ENCODE measurements around the gene PIK3R3.

Gene PIK3R3

GRCh38 chr1:46132529-46133180 is at the start of gene PIK3R3:
Gene PIK3R3 (minus strand): TSS chr1:46132629. CDS start chr1:46131952, 677 bp downstream.
- DNase-seq (ENCODE audit: low read depth): peak; percentile 99

GRCh38 chr1:46181343-46182260 is 49.2 kb upstream of the PIK3R3 start:
- peak; percentile 80 for DNase-seq (ENCODE audit: low read depth)

- DNase-seq (ENCODE audit: low read depth): no peak
These were observed 47.7 kb upstream of the PIK3R3 start for GRCh38 chr1:46180082-46180616.

- DNase-seq (ENCODE audit: low read depth): peak; percentile 89
These were observed 47.0 kb upstream of the PIK3R3 start for GRCh38 chr1:46179138-46180081.

DNA sequence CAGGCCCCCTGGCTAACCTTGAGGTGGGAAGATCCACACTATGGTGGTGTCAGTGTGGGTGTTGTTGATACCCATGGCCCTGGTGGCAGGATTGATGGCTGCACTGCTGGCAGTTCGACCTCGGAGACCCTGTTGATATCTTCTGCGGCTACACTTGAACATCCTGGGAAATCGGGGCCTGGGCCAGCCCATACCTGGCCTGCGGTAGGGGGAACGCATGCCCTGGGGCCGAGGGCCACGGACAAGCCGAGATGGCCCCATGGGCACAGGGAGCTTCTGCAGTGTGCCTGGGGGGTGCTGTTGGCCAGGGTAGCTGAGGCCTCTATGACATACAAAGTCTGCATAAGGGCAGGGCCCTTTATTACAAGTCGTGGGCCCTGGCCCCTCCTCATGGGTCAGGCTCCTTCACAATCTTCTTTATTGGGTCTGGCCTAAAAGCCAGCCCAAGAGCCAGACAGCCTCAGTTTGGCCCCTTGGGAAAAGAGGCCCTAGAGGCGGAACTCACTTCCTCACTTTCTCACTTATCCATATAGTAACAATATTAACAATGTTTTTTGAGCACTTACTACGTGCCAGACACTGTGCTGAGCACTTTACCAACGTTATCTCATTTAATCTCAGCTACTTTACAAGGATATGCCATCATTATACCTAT is 43.9 kb upstream of the PIK3R3 start, which contains the start of gene P3R3URF:
P3R3URF (minus strand) TSS at position 278 of the 655 bp plus-strand sequence; CDS start at position 261, 17 bp downstream.
- no peak for DNase-seq (ENCODE audit: low read depth)

- DNase-seq (ENCODE audit: low read depth): no peak
These were observed 42.8 kb upstream of the PIK3R3 start for GRCh38 chr1:46175243-46175642.

DNA sequence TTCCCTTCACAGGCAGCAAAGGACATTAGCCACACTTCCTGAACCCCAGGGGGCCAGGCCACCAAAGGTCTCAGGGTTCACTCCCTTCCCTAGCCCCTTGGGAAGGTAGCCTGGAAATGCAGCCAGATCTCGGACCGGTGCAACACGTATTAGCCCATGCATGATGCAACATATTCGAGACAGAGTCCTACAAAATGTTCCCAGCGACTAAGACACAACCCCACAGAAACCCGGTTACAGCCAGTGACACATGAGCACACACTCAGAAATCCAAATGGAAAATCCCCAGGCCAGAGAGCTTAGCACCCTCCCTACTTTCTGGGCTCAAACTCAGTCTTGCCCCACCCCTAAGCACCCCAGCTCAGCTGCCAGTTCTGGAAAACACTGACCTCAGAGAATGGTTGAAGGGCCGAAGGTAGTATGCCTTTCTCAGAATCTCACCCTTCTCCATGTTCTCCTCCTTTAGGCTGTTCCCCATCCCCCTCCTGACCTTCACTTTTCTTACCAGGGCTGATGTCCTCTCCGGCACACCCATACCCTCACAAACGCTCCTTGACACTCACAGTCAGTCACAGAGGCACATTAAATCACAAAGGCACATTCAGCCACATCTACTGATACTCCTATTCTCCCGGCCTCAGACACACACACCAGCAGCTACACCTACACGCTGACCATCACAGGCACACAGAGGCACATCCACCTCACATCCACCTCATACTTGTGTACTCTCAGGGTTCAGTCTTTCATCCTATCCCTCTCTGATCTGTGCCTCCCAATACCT is 42.2 kb upstream of the PIK3R3 start, which contains the start of gene TSPAN1:
TSPAN1 (plus strand) TSS at position 640 of the 784 bp plus-strand sequence. CDS start 6,021 bp downstream, outside the sequence.
- DNase-seq (ENCODE audit: low read depth): peak; percentile 45

DNA sequence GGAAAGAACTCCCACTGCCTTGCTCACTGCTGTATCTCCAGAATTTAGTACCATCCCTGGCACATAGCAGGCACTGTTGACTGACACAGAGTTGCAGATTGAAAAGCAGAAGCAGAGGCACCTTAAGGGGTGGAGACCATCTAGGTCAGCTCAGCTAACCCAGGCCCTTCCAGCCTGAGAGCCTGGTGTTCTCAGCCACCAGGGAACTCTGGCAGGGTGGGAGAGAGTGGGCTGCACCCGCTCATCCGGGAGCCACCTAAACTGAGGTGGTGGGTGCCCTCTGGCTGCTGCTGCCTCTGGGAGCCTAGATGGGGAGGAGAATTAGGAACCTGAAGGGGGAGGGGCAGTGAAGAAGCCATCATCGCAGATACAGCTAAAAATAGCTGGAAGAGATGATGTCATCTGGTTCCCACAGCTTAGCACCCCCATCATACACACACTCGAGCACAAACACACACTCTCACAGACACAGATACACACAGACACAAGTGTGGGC is 41.0 kb upstream of the PIK3R3 start:
- peak; percentile 77 for DNase-seq (ENCODE audit: low read depth)

DNA sequence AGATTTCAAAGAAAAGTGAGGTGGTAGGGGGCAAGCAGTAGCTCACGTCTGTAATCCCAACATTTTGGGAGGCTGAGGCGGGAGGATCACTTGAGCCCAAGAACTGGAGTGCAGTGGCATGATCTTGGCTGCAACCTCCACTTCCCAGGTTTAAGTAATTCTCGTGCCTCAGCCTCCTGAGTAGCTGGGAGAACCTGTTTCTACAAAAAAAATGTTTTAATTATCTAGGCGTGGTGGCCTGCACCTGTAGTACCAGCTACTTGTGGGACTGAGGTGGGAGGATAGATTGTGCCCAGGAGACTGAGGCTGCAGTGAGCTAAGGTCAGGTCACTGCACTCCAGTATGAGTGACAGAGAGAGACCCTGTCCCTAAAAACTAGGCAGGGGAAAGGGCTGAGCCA is 39.9 kb upstream of the PIK3R3 start:
- no peak for DNase-seq (ENCODE audit: low read depth)

DNA sequence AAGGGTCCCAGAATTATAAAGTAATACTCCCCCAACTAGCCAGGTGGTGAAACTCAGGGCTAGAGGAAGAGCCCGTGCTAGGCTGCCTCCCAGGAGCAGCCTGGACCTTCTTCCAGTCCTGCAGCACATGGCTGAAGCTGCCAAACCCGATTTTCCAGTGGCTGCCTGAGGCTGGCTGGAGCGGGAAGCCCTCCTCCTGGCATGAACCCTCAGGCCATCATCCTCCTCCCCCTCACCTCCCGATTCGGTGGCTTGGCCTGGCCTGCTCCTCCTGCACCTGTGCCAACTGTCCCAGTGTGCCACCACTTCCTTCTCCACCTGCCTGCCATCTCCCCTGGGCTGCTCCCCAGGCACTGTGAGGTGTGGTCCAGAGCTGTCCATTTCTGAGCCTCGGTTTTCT is 39.4 kb upstream of the PIK3R3 start:
- no peak for DNase-seq (ENCODE audit: low read depth)

DNA sequence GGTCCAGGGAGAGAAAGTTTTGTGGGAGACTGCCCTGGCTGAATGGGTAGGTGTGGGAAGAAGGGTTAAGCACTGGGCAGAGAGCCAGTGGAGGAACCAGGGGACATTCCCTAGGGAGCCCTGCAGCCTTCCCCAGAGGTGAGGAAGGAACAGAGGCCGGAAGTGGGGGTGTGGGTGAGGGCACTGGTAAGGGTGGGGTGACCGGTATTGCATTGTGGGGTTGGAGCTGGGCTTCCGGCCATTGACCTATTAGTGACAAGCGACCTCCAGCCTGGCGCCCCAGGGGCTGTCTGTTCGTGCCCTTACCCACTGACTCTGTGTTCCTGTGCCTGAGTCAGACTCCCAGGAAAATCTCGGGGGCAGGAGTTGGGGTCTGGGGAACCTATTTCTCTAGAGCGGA is 38.9 kb upstream of the PIK3R3 start:
- DNase-seq (ENCODE audit: low read depth): no peak

DNA sequence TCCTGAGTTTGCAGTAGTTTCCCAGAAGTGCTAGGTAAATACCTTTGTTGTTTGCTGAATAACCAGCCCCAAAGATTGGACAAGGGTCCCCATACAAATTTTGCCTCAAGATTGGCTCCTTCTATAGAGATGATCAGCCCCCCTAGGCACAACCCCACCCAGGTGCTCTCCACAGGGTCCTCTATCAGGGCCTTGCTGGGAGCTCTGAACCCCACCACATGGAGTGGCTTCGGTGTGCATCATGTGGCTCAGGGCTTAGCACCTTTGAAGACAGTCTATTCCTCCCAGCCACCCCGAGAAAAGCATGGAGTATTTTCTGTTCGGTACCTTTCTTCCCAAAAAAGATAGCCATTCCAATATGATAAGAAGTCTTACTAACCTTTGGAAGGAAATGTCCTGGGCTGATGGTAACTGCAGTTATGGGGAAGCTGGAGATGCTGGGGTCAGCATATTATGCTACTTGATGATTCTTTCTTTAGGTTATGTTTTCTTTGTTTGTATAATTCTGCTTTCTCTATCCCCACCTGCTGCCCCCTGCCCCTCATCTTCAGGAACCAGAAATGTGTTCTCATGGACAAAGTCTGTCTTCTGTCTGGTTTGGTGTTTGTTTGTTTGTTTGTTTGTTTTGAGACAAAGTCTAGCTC is 37.5 kb upstream of the PIK3R3 start:
- no peak for DNase-seq (ENCODE audit: low read depth)

- no peak for DNase-seq (ENCODE audit: low read depth)
These were observed 36.0 kb upstream of the PIK3R3 start for GRCh38 chr1:46168477-46168876.

DNA sequence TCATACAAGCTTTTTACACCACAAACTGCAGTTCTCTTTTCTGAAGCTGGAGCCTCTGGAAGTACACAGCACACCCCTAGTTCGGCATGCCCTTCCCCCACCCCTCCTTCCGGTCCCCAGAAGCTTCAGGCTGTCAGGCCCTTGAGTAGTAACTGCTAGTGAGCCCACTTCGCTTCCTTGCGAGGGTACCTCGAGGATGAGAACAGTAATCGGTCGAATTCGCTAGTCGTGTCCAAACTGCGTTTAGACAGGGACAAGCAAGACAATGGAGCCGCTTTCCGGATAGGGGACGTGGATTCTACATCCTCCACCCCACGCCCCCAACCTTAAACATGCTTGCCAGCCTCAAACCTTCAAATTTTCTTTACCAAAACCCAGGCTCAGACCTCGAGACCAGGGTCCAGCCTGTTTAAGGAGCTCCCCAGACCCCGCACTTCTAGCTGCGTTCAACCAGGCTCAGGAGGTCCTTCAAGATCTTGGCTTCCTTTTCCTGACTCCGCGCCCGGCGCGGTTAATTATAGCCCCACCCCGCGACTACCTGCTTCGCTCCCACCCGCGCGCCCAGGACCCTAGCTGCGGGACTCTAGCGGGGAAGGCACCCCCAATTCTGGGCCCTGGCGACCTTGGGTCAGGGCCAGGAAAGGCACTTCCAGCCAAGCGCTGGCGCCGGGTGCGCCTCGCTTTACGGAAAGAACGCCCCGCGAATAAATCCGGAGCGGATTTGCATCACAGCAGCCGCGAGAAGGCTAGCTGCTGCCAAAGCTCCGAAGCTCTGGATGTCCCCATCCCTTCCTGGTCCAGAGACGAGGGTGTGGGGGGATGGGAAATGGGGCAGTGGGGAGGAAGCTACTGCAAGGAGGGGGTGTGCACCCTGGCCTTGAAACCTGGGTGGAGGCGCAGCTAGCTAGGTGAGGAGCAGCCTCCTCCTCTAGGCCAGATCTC is 34.4 kb upstream of the PIK3R3 start:
- DNase-seq (ENCODE audit: low read depth): no peak

DNA sequence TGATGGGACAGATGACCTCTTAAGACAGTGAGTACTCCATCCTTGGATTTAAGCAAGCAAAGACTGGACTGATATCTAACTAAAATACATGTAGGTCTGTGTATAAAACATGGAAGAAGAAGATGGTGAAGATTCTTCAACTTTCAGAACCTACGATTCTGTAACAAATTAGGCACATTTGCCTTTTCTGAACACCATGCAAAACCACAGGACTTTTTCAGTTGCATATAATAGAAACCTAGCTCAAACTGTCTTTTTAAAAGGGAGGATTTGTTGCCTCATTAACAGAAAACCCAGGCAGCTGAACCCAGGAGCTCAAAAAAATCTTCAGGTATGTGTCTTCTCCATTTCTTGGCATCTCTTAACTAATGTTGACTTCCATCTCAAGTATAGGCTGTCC is 27.8 kb upstream of the PIK3R3 start:
- DNase-seq (ENCODE audit: low read depth): no peak

DNA sequence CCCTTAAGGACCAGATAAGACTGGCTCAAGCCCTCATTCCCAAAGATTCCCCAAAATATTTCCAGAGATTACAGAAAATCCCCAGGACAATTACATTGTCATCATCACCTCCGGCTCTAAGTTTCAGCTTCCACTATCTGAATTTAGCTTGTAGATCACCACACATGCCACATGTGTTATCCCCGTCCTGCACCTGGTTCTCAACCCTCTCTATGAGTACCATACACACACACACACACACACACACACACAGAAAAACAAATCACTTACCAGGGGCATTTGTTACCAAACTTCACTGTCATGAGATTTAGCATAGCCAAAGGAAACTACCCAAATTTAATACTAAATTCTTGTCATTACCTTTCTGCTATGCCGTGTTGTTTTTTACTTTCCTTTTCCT is 27.1 kb upstream of the PIK3R3 start:
- DNase-seq (ENCODE audit: low read depth): no peak

GRCh38 chr1:46158312-46159281 is 26.2 kb upstream of the PIK3R3 start:
- DNase-seq (ENCODE audit: low read depth): no peak
